HG02870 (cell line): ENCODE results near the gene TTN.

Experiments used
- ATAC-seq: cut with Tn5 transposase; IDR thresholded peaks from one replicate; pipeline ENCODE4 v1.9.1; 2021; ENCODE audit warnings: mild to moderate bottlenecking, moderate library complexity; ENCODE audit not compliant: unreplicated experiment

TTN gene

DNA sequence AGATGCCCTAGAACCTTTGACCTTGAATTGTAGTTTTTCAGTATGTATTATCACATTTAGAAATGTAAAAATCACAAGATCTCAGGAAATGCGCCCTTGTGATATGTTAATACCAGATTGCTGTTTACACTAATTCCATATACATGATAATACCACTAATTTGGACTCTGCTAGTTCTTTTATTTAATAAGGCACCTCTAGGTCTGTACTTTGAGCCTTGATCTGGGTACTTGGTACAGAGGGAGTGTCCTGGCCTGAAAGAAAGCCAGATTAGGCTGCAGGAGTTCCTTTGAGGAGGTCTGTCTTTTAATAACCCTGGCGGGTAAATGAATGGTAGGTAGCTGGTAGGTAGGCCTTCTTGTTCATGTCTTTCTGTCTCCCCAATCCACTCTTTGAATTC is 300.7 kb downstream of the TTN start:
- no peak for ATAC-seq

DNA sequence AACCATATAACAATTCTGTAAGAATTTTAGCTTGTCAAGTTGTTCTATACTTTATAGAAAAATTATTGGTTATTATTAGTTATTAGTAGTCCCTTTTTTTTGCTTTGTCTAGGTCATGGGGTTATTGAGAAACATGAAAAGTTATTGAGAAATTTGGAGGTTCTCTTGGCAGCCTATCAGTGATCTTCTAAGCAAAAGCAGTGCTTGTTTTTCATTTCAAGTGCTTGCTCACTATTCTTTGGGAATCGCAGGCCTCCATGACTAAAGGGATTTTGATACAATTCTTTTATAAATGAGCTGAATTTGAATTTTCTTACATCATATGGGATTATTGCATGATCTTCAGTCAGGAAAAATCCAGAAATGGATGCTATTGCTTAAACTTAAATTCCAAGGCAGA is 301.1 kb downstream of the TTN start:
- ATAC-seq, result no peak

DNA sequence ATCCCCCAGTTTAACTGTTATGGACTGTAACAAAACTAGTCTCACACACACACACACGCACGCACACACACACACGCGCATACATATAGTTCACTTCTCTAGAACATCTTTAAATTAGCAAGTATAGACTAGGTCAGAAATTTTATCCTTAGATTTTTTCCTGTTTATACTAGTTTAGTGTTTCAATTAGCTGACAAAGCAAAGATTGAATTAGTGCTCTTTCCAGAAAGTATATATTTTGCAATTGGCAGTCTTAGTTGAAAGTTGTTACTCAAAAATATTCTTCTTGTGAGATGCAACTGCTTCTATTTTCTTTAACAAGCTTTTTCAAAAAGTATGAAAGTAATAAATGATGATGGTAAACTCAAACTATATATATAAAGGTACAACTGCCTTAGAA is 304.5 kb downstream of the TTN start:
- ATAC-seq, result no peak

DNA sequence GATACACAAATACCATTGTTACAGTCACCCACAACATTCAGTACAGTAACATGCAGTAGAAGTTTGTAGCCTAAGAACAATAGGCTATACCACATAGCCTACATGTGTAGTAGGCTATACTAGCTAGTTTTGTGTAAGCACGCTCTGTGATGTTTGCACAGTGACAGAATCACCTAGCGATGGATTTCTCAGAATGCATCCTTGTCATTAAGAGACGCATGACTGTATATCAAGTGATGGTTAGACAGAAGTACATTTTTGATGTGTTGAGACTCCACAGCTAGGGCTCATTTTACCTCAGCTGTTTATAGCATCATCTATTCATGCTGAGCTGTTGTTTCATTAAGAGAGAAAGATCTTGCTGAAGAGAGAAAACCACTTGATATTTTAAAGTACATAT is 307.6 kb downstream of the TTN start:
- no peak for ATAC-seq

DNA sequence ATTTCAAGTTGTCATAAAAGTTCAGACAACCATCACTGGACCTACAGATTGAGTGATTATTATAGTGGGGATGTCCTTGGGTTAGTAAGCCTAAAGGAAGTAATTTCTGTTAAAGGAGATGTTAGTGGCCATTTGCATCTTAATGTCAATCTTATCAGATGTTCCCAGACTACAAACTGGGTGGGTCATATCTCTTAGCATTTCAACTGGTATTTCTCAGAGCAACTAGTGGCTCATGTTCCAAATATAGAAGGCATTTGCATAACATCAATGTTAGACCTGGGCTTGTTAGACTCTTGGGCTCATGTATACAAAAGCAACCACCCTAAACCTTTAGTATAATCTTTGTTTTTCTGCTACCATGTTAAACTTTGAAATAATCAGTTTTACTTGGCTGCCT is 309.1 kb downstream of the TTN start:
- ATAC-seq, result no peak

DNA sequence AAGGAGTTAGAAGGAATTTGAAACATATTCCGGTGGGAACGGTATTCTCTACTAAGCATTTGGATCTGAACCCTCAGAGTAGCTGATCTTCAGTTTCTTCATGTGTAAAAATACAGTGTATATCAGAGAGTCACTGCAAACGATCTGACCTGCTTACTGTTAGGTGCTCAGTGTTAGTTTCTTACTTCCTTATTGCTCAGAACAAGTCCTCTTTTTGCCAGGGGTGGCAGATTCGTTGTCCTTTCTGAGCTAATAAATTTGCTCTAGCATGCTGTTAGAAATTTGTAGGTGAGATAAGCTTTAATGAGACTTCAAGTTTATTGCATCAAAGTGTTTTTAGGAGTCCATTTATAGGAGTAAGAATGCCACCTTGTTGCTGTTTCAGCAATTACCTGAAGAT is 311.2 kb downstream of the TTN start:
- ATAC-seq, result no peak

DNA sequence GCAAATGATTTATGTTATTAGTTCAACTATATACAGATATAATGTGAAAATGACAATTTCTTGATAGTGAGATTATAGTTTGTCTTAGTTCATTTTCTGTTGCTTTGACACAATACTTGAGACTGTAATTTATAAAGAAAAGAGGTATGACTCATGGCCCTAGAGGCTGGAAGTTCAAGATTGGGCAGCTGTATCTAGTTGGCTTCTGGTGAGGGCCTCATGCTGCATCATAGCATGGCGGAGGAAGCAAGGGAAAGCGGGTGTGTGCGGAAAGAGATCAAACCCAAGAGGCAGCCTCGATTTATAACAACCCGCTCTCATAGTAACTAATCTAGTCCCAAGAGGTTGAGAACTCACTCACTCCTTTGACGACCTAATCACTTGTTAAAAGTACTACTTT is 315.6 kb downstream of the TTN start:
- no peak for ATAC-seq

DNA sequence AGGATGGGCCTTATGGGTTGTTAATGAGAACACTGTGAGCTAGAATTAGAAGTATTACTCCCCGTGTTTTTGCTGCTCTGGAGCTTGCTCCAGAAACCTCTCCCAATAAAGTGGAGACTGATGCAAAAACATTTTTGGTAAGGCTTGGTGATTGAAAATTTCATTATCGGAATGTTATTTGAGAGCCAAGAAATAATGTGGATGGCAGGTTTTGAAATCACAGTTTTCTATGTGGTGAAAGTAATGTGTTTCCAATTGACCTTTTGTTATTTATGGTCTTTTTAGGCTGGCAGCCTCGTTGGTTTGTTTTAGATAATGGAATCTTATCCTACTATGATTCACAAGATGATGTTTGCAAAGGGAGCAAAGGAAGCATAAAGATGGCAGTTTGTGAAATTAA is 321.9 kb downstream of the TTN start:
- no peak for ATAC-seq

DNA sequence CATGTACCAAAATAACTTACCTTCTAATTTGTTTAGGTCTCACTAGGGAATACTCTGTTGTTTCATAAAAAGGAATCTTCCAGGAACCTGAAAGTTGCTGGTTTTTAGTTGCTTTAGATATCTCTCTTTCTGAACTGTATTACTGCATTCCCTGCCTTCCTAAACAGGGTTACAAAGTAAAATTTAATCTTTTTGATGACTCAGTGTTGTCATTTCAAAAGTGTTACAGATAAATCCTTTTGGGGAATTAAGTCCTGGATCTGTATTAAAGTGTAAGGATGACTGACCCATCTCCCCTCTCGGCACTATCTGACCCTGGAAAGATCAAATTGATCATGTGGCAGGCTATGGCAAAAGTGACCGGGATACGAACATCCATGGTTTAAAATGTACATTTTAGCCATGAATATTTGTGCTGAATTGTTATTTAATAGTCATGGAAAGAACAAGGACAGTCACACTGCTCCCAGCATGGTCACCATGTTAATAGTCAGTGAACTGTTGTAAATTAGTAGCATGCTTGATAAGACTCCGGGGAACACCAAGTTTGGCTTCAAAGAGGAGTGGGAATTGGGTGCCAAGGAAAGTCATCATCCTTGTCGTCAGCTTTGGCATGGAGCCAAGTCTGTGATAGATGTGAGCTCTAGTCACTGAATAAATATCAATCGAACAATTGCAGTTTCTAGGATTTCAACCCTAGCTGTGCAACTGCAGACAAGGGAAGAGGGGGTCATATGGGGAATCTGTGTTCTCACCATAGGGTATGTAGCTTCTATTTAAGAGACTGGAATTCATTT is 322.8 kb downstream of the TTN start:
- ATAC-seq, result no peak

DNA sequence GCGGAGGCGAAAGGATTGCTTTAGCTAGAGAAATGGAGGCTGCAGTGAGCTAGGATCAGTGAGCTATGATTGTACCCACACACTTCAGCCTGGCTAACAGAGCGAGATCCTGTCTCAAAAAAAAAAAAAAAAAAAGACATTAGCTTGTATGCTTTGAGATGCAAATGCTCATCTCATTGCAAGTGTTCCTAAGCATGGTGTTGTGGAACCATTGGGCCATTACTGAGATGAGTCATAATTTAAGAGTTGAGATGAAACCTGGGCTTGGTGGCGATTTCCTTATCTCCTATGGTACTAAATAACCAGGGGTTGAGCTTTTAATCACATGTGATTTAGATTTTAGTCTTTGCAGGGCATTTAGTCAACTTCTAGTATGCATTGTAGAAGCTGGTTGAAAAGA is 324.8 kb downstream of the TTN start:
- peak; percentile 27 for ATAC-seq

DNA sequence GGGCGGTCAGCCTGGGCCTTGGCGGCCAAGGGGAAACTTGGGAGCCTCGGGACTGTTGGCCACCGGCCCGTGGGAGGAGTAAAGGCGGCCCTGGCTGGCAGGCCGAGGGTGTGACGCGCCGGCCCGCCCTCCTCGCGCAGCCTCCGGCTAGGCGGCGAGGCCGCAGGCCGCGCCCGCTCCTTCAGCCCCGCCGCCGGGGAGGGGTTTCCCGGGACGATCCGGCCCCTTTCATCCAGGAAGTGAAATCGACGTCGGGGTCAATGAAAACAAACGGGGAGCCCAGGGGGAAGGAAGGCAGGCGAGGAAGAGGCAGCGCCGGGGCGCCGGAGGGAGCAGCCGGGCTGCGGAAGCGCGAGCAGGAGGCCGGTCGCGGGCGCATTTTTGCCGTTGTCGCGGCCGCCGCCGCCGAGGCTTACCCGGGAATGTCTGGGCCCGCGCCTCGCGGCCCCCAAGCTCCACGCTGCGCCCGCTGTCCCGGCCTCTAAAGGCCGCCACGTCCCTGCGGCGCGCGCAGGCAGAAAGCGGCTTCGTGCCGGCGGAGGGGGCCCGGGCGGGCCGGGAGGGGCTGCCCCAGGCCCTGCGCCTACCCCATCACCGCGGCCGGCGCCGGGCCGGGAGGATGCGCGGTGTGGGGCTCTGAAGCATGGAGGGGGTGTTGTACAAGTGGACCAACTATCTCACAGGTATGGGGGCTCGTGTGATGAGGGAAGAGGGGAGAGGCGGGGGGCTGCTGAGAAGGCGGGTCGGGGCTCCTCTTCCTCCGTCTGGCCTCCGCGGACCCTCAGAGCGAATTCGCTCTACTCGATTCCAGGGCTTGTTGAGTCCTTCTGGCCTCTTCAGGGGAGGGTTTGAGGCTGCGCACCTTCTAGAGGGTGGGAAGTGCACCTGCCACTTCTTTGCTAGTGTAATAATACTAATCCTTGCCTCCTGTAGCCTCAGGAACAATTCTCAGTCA is 326.7 kb downstream of the TTN start, which contains the start of gene PLEKHA3:
PLEKHA3 (plus strand) TSS at position 231 of the 955 bp plus-strand sequence; CDS start at position 644, 413 bp downstream.
- ATAC-seq, result peak; percentile 64

DNA sequence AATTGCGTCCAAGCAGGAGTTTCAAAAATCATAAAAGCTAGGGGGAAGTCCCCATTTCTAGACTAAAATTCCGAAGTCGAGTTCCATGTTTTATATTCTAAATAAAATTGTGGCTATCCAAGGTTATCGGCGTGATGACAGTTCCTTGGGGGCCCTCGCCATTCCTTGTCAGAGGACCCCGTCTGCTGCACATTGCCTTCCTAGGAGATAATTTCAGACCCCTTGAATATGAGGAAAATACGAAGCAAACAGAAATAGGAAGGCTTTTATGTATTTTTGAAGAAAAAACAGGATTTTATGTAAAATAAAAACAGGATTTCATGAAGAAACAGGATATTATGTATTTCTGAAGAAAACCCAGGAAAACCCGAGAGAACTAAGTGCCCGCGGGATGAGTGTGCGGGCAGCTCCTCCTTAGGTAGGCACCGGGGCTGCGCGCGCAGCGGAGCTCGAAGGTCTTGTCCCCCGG is 327.4 kb downstream of the TTN start:
- ATAC-seq, result no peak

DNA sequence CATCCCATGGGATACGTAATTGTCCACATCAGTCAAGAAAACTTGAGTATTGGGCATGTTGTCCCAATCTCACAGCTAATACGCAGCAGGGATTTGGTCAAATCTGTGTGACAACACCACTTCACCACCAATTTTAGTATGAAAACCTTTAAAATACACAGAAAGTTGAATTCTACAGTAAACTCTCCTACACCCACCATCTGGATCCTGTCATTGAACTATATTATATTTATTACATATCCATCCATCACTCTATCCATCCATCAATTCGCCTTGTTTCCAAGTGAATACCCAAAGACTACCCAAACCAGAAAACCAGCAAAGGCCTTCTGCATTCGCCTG is 328.0 kb downstream of the TTN start:
- ATAC-seq, result no peak

DNA sequence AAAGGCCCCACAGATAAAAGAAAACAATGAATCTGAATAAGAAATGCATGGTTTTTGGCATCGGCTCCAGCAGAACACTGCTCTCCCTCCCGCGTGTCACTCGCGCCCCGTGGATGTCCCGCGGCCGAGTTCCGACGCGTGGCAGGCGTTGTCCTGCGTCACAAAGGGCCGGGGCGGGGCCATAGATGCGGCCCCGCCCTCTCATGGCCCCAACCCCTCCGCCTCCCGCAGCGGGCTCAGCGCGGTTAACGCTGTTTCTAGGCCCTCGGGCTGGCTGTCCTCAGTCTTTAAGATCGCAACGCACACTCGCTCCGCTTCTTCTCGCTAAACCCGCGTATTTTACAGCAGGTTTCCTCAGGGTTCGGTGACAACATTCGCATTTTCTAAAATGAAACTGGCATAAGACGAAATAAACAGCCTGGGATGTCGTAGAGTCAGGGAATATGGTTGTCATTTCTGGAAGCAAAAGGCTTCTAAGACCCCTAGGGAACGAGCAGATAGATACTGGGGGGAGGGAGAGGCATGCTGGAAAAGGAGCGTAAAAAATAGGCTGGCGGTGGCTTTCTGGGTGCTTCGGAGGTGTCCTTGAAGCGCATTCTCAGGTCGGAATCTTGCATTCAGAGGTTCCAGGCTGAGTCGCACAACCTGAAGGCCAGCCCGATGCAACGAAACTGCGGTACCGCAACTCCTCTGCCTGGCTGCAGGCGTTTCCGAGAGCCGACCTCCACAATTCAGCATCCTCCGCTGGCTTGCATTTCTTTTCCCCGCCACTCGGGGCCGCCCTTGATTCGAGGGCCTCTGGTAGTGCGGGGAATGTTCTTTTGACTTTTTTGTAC is 328.6 kb downstream of the TTN start, which contains the start of gene FKBP7:
FKBP7 (minus strand) TSS at position 162 of the 836 bp plus-strand sequence; CDS start at position 61, 101 bp downstream.
- ATAC-seq, result peak; percentile 39

DNA sequence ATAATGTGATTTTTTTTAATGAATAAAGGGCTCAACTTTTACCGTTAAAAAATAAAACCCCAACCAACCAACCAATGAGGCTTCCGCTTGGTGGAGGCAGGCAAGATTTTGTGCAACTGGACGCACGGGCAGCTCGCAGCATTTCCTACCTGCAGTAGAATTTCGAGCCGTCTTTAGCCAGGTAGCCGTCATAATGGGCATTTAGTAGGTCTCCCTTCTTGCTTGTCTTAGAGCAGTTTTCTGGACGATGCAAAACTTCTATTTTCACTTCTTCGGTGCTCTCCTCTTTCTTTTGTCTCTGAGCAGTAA is 329.1 kb downstream of the TTN start:
- ATAC-seq, result peak; percentile 7

DNA sequence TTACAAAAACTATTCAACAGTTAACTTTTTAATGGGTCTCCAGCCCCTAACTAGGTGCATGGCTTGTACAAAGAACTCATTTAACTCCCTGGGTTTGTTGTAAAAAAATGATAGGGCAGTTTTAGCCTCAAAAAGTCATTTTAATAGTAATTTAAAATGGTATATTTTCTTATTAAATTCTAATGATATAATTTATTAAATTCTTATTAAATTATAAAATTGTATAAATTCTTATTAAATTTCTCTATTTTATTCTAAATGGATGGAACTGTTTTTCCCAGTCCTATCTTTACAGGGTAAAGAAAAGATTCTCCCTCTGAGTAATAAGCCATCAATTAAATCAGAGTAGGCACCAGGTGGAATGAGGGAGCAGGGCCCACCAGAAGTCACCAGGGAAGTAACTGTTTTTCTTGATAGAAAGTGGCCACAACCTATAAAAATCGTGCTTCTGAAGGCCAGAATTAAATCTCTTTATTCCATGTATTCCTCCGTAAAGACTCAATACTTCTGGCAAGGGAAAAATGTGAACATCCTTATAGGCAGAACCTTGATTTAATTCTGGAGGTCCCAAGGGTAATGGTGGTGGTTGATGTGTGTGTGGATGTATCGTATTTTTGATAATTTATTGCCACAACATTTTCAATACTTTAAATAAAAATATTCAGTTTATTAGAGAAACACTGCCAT is 329.6 kb downstream of the TTN start:
- ATAC-seq, result no peak

DNA sequence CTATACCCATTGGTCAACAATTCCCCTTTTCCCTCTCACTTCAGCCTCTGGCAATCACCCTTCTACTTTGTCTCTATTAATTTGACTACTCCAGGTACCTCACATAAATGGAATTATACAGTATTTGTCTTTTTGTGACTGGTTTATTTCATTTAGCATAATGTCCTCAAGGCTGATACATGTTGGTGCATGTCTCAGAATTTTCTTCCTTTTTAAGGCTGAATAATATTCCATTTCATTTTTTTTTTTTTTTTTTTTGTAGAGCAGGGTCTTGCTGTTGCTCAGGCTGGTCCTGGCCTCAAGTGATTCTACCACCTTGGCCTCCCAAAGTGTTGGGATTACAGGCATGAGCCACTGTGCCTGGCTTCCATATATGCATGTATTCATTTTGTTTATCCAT is 330.7 kb downstream of the TTN start:
- ATAC-seq, result no peak
